Endothelial cell of umbilical vein (primary cell): ENCODE results near the gene DEGS2. TPM values are rescaled to one million over a fixed set of nuclear protein-coding genes. Genes with fewer than 3 reads are reported as not detected.

Experiments
- BruUV-seq: library from RNA; stranded (reverse); fragments of 400-500 nt; replicated peaks from 2 replicates; lab custom pipeline; 2021; lab: Mats Ljungman, UMichigan
- CTCF ChIA-PET: fragments of 300-600, 350-600 bp; sonication (Branson Sonifier 250); formaldehyde crosslinking; loops from one replicate; lab custom pipeline; 2021; ENCODE audit warnings: antibody characterized with exemption, inconsistent platforms; lab: Charles Lee
- POLR2A ChIA-PET: fragments of 300-600, 350-600 bp; sonication (Branson Sonifier 250); formaldehyde crosslinking; loops from one replicate; lab custom pipeline; 2021; ENCODE audit warnings: antibody characterized with exemption, inconsistent platforms; lab: Charles Lee
- DNase-seq: peaks from one replicate; pipeline ENCODE4 v3.0.0-alpha.2; 2011; ENCODE audit warnings: low read depth, low spot score
- FAIRE-seq: peaks from 2 replicates; lab custom pipeline; 2011; peaks lifted over from hg19 to GRCh38; lab: Jason Lieb, UNC
- H2AFZ ChIP-seq: 2 replicates; pipeline ENCODE4 v1.6.0; 2012; ENCODE audit warnings: low read depth, low read length, control low read depth, inconsistent platforms
- H3K27ac ChIP-seq: 2 replicates; pipeline ENCODE4 v1.5.1; 2011; ENCODE audit warnings: low read depth, mild to moderate bottlenecking, control low read depth, low read length, moderate library complexity; ENCODE audit not compliant: insufficient read depth
- H3K27me3 ChIP-seq, 2 experiments: 2 replicates each; pipeline versions ENCODE4 v1.6.0 to v1.6.1; 2011; ENCODE audit warnings: low read length in 2 of 2, mixed read lengths in 1 of 2; ENCODE audit not compliant: control insufficient read depth in 2 of 2, insufficient read depth in 2 of 2
- H3K36me3 ChIP-seq, 2 experiments: 2 replicates in 1 of 2; 3 replicates in 1 of 2; pipeline ENCODE4 v1.5.1; 2011; ENCODE audit warnings: low read length in 2 of 2, mild to moderate bottlenecking in 1 of 2, moderate library complexity in 1 of 2; ENCODE audit not compliant: control insufficient read depth in 2 of 2, insufficient read depth in 2 of 2; ENCODE audit errors: extremely low read depth in 1 of 2
- H3K4me1 ChIP-seq: 3 replicates; pipeline ENCODE4 v1.5.1; 2011; ENCODE audit warnings: mild to moderate bottlenecking, low read length; ENCODE audit not compliant: control insufficient read depth, insufficient read depth; ENCODE audit errors: extremely low read depth
- H3K4me2 ChIP-seq: 2 replicates; pipeline ENCODE4 v1.6.1; 2011; ENCODE audit warnings: low read length, control low read depth, mixed read lengths; ENCODE audit not compliant: insufficient read depth
- H3K4me3 ChIP-seq, 3 experiments: fragments of 200-600 bp in 1 of 3; sonication (generic), shearing (Covaris generic) in 1 of 3; replicated peaks in 1 of 3; 2 replicates each; pipeline ENCODE4 v1.5.1; 2011 to 2016; ENCODE audit warnings: control low read depth in 3 of 3, low read length in 3 of 3, mild to moderate bottlenecking in 2 of 3, inconsistent platforms in 1 of 3, low read depth in 1 of 3, moderate library complexity in 1 of 3; ENCODE audit not compliant: insufficient read depth in 1 of 3
- H3K79me2 ChIP-seq: 2 replicates; pipeline ENCODE4 v1.6.0; 2012; ENCODE audit warnings: low read length, inconsistent platforms; ENCODE audit not compliant: control insufficient read depth, insufficient read depth
- H3K9ac ChIP-seq: replicated peaks from 2 replicates; pipeline ENCODE3; 2011; ENCODE audit warnings: low read length, control low read depth; ENCODE audit not compliant: insufficient read depth; ENCODE audit errors: extremely low read depth
- H3K9me1 ChIP-seq: replicated peaks from 3 replicates; pipeline ENCODE4 v1.6.0; 2011; ENCODE audit warnings: mild to moderate bottlenecking, low read length; ENCODE audit not compliant: control insufficient read depth, insufficient read depth; ENCODE audit errors: extremely low read depth
- H3K9me3 ChIP-seq: replicated peaks from 2 replicates; pipeline ENCODE4 v1.5.1; 2012; ENCODE audit warnings: low read length, inconsistent platforms; ENCODE audit not compliant: control insufficient read depth, insufficient read depth
- H4K20me1 ChIP-seq: replicated peaks from 2 replicates; pipeline ENCODE3; 2011; ENCODE audit warnings: mild to moderate bottlenecking, low read length; ENCODE audit not compliant: control insufficient read depth, insufficient read depth; ENCODE audit errors: extremely low read depth
- CTCF ChIP-seq, 2 donors: IDR thresholded peaks; 1 replicate in 1 of 2; 2 replicates in 1 of 2; pipeline ENCODE4 v1.5.1; 2011; ENCODE audit warnings: low read length in 2 of 2, mild to moderate bottlenecking in 2 of 2, moderate library complexity in 2 of 2, control low read depth in 1 of 2, inconsistent platforms in 1 of 2, low read depth in 1 of 2; ENCODE audit not compliant: insufficient read depth in 1 of 2; ENCODE audit errors: extremely low read depth in 1 of 2
- EZH2 ChIP-seq: IDR thresholded peaks from 2 replicates; pipeline ENCODE4 v1.6.1; 2012; ENCODE audit warnings: borderline replicate concordance, low read depth, mild to moderate bottlenecking, moderate library complexity, low read length, inconsistent platforms; ENCODE audit not compliant: severe bottlenecking
- FOS ChIP-seq: IDR thresholded peaks from 2 replicates; pipeline ENCODE4 v1.6.1; 2011; ENCODE audit warnings: mild to moderate bottlenecking, low read length, moderate library complexity, borderline replicate concordance; ENCODE audit not compliant: insufficient read depth
- GATA2 ChIP-seq: IDR thresholded peaks from 2 replicates; pipeline ENCODE4 v1.7.0; 2011; ENCODE audit warnings: low read depth, mild to moderate bottlenecking, moderate library complexity, mixed read lengths, low read length; ENCODE audit not compliant: insufficient read length, insufficient read depth
- JUN ChIP-seq: IDR thresholded peaks from 2 replicates; pipeline ENCODE4 v1.6.1; 2011; ENCODE audit warnings: borderline replicate concordance, low read depth; ENCODE audit not compliant: insufficient read length, insufficient read depth
- MAX ChIP-seq: IDR thresholded peaks from 2 replicates; pipeline ENCODE4 v1.6.1; 2011; ENCODE audit not compliant: insufficient read depth, insufficient read length
- MYC ChIP-seq: IDR thresholded peaks from one replicate; pipeline ENCODE4 v1.6.1; 2011; ENCODE audit warnings: mild to moderate bottlenecking, low read depth, low read length
- POLR2A ChIP-seq: IDR thresholded peaks from 2 replicates; pipeline ENCODE4 v1.6.1; 2012; ENCODE audit warnings: low read depth, mild to moderate bottlenecking, control low read depth, low read length
- POLR2AphosphoS5 ChIP-seq: IDR thresholded peaks from 2 replicates; pipeline ENCODE4 v1.6.1; 2012; ENCODE audit warnings: low read depth, mild to moderate bottlenecking, control low read depth, low read length, moderate library complexity; ENCODE audit not compliant: insufficient read depth
- dilution Hi-C: fragments of 300-500 bp; cut with MboI; formaldehyde crosslinking; loops from one replicate; pipeline ENCODE4 v1.15.0; 2019; ENCODE audit warnings: low sequenced_read_pairs; ENCODE audit not compliant: extremely low pct_ligation_motif_present
- intact Hi-C: fragments of 100-400 bp; cut with micrococcal nuclease; formaldehyde crosslinking; loops from one replicate; pipeline ENCODE4 v1.10.0; 2022
- polyA plus RNA-seq, 4 experiments: library from polyadenylated mRNA; depleted of rRNA in 3 of 4; stranded (reverse) in 3 of 4; unstranded in 1 of 4; fragments of >200 nt; gene quantifications; 2 replicates each; pipeline versions ENCODE4 v1.2.1 to v1.2.3, GENCODE V29; 2011 to 2012; ENCODE audit warnings: missing spikeins in 1 of 4
- total RNA-seq: library from RNA; stranded (reverse); gene quantifications from 2 replicates; pipeline ENCODE4 v1.2.3, GENCODE V29; 2021

Gene DEGS2
- total and polyA plus RNA-seq, 2 donors (not counting 3 experiments of a cell fraction or from before 2014, with no cell fraction given) = 0.06 TPM; not detected in 1

GRCh38 chr14:100143934-100144333 lies 15.5 kb downstream of the DEGS2 start:
- H3K4me3 ChIP-seq = no peak overlapping the region
- H3K9me1 ChIP-seq = no peaks in the 10 kb centered on the region
- FAIRE-seq (no peak), DNase-seq (no peak)
- no peaks in the 10 kb centered on the region for H3K27me3 ChIP-seq
- H3K4me1 ChIP-seq = peaks cover 31% of the 10 kb centered on the region
- H3K36me3 ChIP-seq = no peaks in the 10 kb centered on the region
- CTCF ChIA-PET = interaction anchor here (3.9 kb wide), 1 partner anchor 14 kb away, joined by 44 read pairs; no protein-coding TSS in a partner anchor
- H2AFZ ChIP-seq = no peak overlapping the region
- TF ChIP-seq GATA2 = no peak
- no peak for TF ChIP-seq POLR2A
- no peak for TF ChIP-seq FOS
- no peaks in the 10 kb centered on the region for H3K79me2 ChIP-seq
- H3K4me2 ChIP-seq = no peak overlapping the region
- no TSS peak for BruUV-seq
- H4K20me1 ChIP-seq = no peaks in the 10 kb centered on the region
- no peak overlapping the region for H3K27ac ChIP-seq
- H3K9me3 ChIP-seq = no peaks in the 10 kb centered on the region
- POLR2A ChIA-PET = no interaction called here
- dilution Hi-C loops = no loop called here
- no peak overlapping the region for H3K9ac ChIP-seq
- intact Hi-C loops = loop anchor here (5.0 kb wide), 1 partner anchor 93 kb away; the partner anchor contains the start of gene YY1

- dilution Hi-C loops (no loop called here), intact Hi-C loops (loop anchor here (5.0 kb wide), 1 partner anchor 94 kb away; the partner anchor contains the start of gene YY1)
- Histone ChIP-seq H3K9ac (no peak overlapping the region), H3K36me3 (no peaks in the 10 kb centered on the region), H3K27me3 (no peaks in the 10 kb centered on the region), H3K4me3 (no peak overlapping the region), H4K20me1 (no peaks in the 10 kb centered on the region), H3K4me2 (no peak overlapping the region), H3K4me1 (peaks cover 31% of the 10 kb centered on the region), H3K27ac (peak overlapping the region; percentile 83), H3K79me2 (no peaks in the 10 kb centered on the region), H3K9me1 (no peaks in the 10 kb centered on the region), H2AFZ (no peak overlapping the region), H3K9me3 (no peaks in the 10 kb centered on the region)
- CTCF ChIA-PET = interaction anchor here (2.0 to 3.9 kb wide), 4 partner anchors 14 to 160 kb away, joined by 15 to 44 read pairs (median 18); no protein-coding TSS in a partner anchor
- FAIRE-seq (no peak), DNase-seq (no peak)
- TF ChIP-seq FOS (no peak), GATA2 (no peak), CTCF (IDR thresholded peaks at IDR 0.05; ENCODE audit: extremely low read depth in 1 of 2, insufficient read depth in 1 of 2, low read depth in 1 of 2, low read length in 2 of 2) (no peak), POLR2AphosphoS5 (no peak), MAX (no peak), JUN (no peak), EZH2 (no peak), MYC (no peak), POLR2A (no peak)
- POLR2A ChIA-PET = interaction anchor here (1.7 kb wide), 1 partner anchor 12 kb away, joined by 6 read pairs; no protein-coding TSS in a partner anchor
- BruUV-seq = no TSS peak
Measured at GRCh38 chr14:100143523-100143922, 15.9 kb downstream of the DEGS2 start.
